GM12801 (cell line): ENCODE measurements around the gene DCTD.

Experiments
- CTCF ChIP-seq: IDR thresholded peaks from one replicate; pipeline ENCODE4 v1.5.1; 2011; ENCODE audit warnings: control low read depth; ENCODE audit not compliant: insufficient read length; ENCODE audit errors: extremely low read depth

DCTD gene

GRCh38 chr4:182847576-182848450, 69.4 kb downstream of the DCTD start:
- TF ChIP-seq CTCF, result no peak

GRCh38 chr4:182846036-182846435, 71.2 kb downstream of the DCTD start:
- TF ChIP-seq CTCF, result no peak

GRCh38 chr4:182845618-182846017, 71.6 kb downstream of the DCTD start:
- no peak for TF ChIP-seq CTCF

GRCh38 chr4:182843808-182844325, 73.3 kb downstream of the DCTD start:
- no peak for TF ChIP-seq CTCF

GRCh38 chr4:182842759-182843390, 74.3 kb downstream of the DCTD start:
- no peak for TF ChIP-seq CTCF

- no peak for TF ChIP-seq CTCF
These were observed 75.0 kb downstream of the DCTD start for GRCh38 chr4:182842104-182842600.

GRCh38 chr4:182840108-182840507, 77.1 kb downstream of the DCTD start:
- no peak for TF ChIP-seq CTCF
